Endothelial cell of umbilical vein (primary cell): Measurements from ENCODE around the gene ASB1. TPM values are rescaled to one million over a fixed set of nuclear protein-coding genes. Genes with fewer than 3 reads are reported as not detected.
"Not testable (repeated sequence)": the region's sequence is repeated elsewhere in the genome, so short reads cannot be mapped to it uniquely, and the experiment has no call there.

Source experiments
- BruUV-seq: library from RNA; stranded (reverse); fragments of 400-500 nt; replicated peaks from 2 replicates; lab custom pipeline; 2021; lab: Mats Ljungman, UMichigan
- CTCF ChIA-PET: fragments of 300-600, 350-600 bp; sonication (Branson Sonifier 250); formaldehyde crosslinking; loops from one replicate; lab custom pipeline; 2021; ENCODE audit warnings: antibody characterized with exemption, inconsistent platforms; lab: Charles Lee
- POLR2A ChIA-PET: fragments of 300-600, 350-600 bp; sonication (Branson Sonifier 250); formaldehyde crosslinking; loops from one replicate; lab custom pipeline; 2021; ENCODE audit warnings: antibody characterized with exemption, inconsistent platforms; lab: Charles Lee
- DNase-seq: peaks from one replicate; pipeline ENCODE4 v3.0.0-alpha.2; 2011; ENCODE audit warnings: low read depth, low spot score
- FAIRE-seq: peaks from 2 replicates; lab custom pipeline; 2011; peaks lifted over from hg19 to GRCh38; lab: Jason Lieb, UNC
- H2AFZ ChIP-seq: 2 replicates; pipeline ENCODE4 v1.6.0; 2012; ENCODE audit warnings: low read depth, low read length, control low read depth, inconsistent platforms
- H3K27ac ChIP-seq: 2 replicates; pipeline ENCODE4 v1.5.1; 2011; ENCODE audit warnings: low read depth, mild to moderate bottlenecking, control low read depth, low read length, moderate library complexity; ENCODE audit not compliant: insufficient read depth
- H3K27me3 ChIP-seq, 2 experiments: 2 replicates each; pipeline versions ENCODE4 v1.6.0 to v1.6.1; 2011; ENCODE audit warnings: low read length in 2 of 2, mixed read lengths in 1 of 2; ENCODE audit not compliant: control insufficient read depth in 2 of 2, insufficient read depth in 2 of 2
- H3K36me3 ChIP-seq, 2 experiments: 2 replicates in 1 of 2; 3 replicates in 1 of 2; pipeline ENCODE4 v1.5.1; 2011; ENCODE audit warnings: low read length in 2 of 2, mild to moderate bottlenecking in 1 of 2, moderate library complexity in 1 of 2; ENCODE audit not compliant: control insufficient read depth in 2 of 2, insufficient read depth in 2 of 2; ENCODE audit errors: extremely low read depth in 1 of 2
- H3K4me1 ChIP-seq: 3 replicates; pipeline ENCODE4 v1.5.1; 2011; ENCODE audit warnings: mild to moderate bottlenecking, low read length; ENCODE audit not compliant: control insufficient read depth, insufficient read depth; ENCODE audit errors: extremely low read depth
- H3K4me2 ChIP-seq: 2 replicates; pipeline ENCODE4 v1.6.1; 2011; ENCODE audit warnings: low read length, control low read depth, mixed read lengths; ENCODE audit not compliant: insufficient read depth
- H3K4me3 ChIP-seq, 3 experiments: fragments of 200-600 bp in 1 of 3; sonication (generic), shearing (Covaris generic) in 1 of 3; replicated peaks in 1 of 3; 2 replicates each; pipeline ENCODE4 v1.5.1; 2011 to 2016; ENCODE audit warnings: control low read depth in 3 of 3, low read length in 3 of 3, mild to moderate bottlenecking in 2 of 3, inconsistent platforms in 1 of 3, low read depth in 1 of 3, moderate library complexity in 1 of 3; ENCODE audit not compliant: insufficient read depth in 1 of 3
- H3K79me2 ChIP-seq: 2 replicates; pipeline ENCODE4 v1.6.0; 2012; ENCODE audit warnings: low read length, inconsistent platforms; ENCODE audit not compliant: control insufficient read depth, insufficient read depth
- H3K9ac ChIP-seq: replicated peaks from 2 replicates; pipeline ENCODE3; 2011; ENCODE audit warnings: low read length, control low read depth; ENCODE audit not compliant: insufficient read depth; ENCODE audit errors: extremely low read depth
- H3K9me1 ChIP-seq: replicated peaks from 3 replicates; pipeline ENCODE4 v1.6.0; 2011; ENCODE audit warnings: mild to moderate bottlenecking, low read length; ENCODE audit not compliant: control insufficient read depth, insufficient read depth; ENCODE audit errors: extremely low read depth
- H3K9me3 ChIP-seq: replicated peaks from 2 replicates; pipeline ENCODE4 v1.5.1; 2012; ENCODE audit warnings: low read length, inconsistent platforms; ENCODE audit not compliant: control insufficient read depth, insufficient read depth
- H4K20me1 ChIP-seq: replicated peaks from 2 replicates; pipeline ENCODE3; 2011; ENCODE audit warnings: mild to moderate bottlenecking, low read length; ENCODE audit not compliant: control insufficient read depth, insufficient read depth; ENCODE audit errors: extremely low read depth
- JUN ChIP-seq: IDR thresholded peaks from 2 replicates; pipeline ENCODE4 v1.6.1; 2011; ENCODE audit warnings: borderline replicate concordance, low read depth; ENCODE audit not compliant: insufficient read length, insufficient read depth
- MYC ChIP-seq: IDR thresholded peaks from one replicate; pipeline ENCODE4 v1.6.1; 2011; ENCODE audit warnings: mild to moderate bottlenecking, low read depth, low read length
- POLR2AphosphoS5 ChIP-seq: IDR thresholded peaks from 2 replicates; pipeline ENCODE4 v1.6.1; 2012; ENCODE audit warnings: low read depth, mild to moderate bottlenecking, control low read depth, low read length, moderate library complexity; ENCODE audit not compliant: insufficient read depth
- dilution Hi-C: fragments of 300-500 bp; cut with MboI; formaldehyde crosslinking; loops from one replicate; pipeline ENCODE4 v1.15.0; 2019; ENCODE audit warnings: low sequenced_read_pairs; ENCODE audit not compliant: extremely low pct_ligation_motif_present
- intact Hi-C: fragments of 100-400 bp; cut with micrococcal nuclease; formaldehyde crosslinking; loops from one replicate; pipeline ENCODE4 v1.10.0; 2022
- polyA plus RNA-seq, 4 experiments: library from polyadenylated mRNA; depleted of rRNA in 3 of 4; stranded (reverse) in 3 of 4; unstranded in 1 of 4; fragments of >200 nt; gene quantifications; 2 replicates each; pipeline versions ENCODE4 v1.2.1 to v1.2.3, GENCODE V29; 2011 to 2012; ENCODE audit warnings: missing spikeins in 1 of 4
- total RNA-seq: library from RNA; stranded (reverse); gene quantifications from 2 replicates; pipeline ENCODE4 v1.2.3, GENCODE V29; 2021

The ASB1 gene
- total and polyA plus RNA-seq, 2 donors (not counting 3 experiments of a cell fraction or from before 2014, with no cell fraction given): 12.3 to 16.2 TPM

DNA sequence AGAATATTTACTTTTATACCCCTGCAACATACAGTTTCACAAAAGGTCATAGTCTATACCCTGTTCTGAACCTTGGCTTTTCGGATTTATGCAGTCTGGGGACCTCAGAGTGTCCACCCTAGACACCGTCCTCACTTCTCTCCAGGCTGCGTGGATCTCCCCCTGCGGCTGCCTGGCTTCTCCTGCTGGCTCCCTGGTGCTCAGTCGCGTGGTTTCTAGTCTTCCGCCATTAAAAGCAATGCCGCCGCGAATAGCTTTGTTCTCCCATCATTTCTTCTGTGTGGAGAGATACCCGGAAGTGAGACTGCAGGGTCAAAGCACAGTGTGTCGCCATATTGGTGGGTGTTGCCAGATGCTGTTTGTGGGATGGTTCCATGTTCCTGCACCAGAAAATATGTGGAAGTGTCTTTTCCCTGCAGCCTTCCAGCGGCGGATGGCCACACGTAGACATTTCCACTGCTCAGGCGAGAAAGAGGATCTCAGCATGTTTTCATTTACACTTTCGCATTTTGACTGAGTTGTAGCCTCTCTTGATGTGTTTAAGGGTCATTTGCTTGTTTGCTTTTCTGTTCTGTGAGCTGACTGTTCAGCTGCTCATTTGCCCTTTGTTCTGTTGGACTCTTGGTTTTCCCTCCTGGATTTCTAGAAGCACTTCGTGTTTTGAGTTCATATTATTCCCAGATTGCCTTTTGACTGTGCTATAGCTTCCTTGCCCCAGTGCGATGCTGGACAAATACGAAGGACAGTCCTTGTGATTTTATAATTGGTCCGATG lies 22.9 kb upstream of the ASB1 start:
- no peak overlapping the region for H3K4me3 ChIP-seq
- no peaks in the 10 kb centered on the region for H4K20me1 ChIP-seq
- H2AFZ ChIP-seq: no peak overlapping the region
- no peaks in the 10 kb centered on the region for H3K4me1 ChIP-seq
- H3K36me3 ChIP-seq: peaks cover 0 to 2% of the 10 kb centered on the region in 2 experiments
- intact Hi-C loops (no loop called here), dilution Hi-C loops (no loop called here)
- no peaks in the 10 kb centered on the region for H3K27me3 ChIP-seq
- H3K9me1 ChIP-seq: no peaks in the 10 kb centered on the region
- FAIRE-seq (no peak), DNase-seq (no peak)
- H3K9ac ChIP-seq: no peak overlapping the region
- BruUV-seq: no TSS peak
- POLR2A ChIA-PET: no interaction called here
- TF ChIP-seq MYC: no peak
- H3K9me3 ChIP-seq: no peaks in the 10 kb centered on the region
- CTCF ChIA-PET: no interaction called here
- no peak overlapping the region for H3K27ac ChIP-seq
- no peak overlapping the region for H3K4me2 ChIP-seq
- H3K79me2 ChIP-seq: no peaks in the 10 kb centered on the region

DNA sequence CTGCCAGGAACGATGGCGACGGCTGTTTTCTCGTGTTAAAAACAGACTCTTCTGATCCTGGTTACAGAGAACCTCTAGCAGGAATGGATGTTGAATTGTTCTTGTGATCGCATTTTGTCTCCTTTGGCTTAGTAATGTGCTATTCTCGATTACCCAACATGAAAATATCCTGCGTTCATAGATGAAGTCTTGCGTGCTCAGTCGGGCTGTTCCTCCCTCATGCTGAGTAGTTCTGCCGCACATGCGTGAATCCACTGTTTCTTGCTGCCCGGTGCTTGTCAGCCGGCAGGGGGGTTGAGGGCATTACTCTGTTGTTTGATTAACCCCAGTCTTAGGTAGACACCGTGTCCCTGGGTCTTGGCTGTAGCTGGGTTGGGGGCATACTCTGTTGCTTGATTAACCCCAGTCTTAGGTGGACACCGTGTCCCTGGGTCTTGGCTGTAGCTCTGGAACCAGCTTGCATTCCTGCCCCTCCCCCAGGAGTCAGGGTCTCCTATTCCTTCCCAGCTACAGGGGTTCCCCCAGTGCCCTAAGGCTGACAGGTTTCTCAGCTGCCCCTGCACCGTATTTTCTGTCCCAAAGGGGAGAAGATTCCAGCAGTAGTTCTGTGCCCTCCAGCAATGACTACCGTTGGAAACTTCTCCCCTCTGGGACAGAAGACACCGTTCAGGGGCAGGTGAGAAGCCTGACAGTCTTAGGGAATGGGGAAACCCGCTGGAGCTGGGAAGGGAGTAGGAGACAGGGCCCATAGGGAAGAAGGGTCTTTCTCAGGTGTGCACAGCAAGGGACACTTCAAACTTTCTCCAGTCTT lies 22.1 kb upstream of the ASB1 start:
- CTCF ChIA-PET: no interaction called here
- intact Hi-C loops: loop anchor here (5.0 kb wide), 1 partner anchor 1537 kb away; no protein-coding TSS in a partner anchor
- no peak for FAIRE-seq

GRCh38 chr2:238405217-238405555 lies 21.5 kb upstream of the ASB1 start:
- H3K36me3 ChIP-seq, H3K79me2 ChIP-seq, H2AFZ ChIP-seq, H3K27ac ChIP-seq, H3K4me2 ChIP-seq, H3K9me3 ChIP-seq, POLR2A ChIA-PET, H3K9ac ChIP-seq, H3K9me1 ChIP-seq, H3K27me3 ChIP-seq, DNase-seq, H3K4me1 ChIP-seq, H3K4me3 ChIP-seq, CTCF ChIA-PET, BruUV-seq, dilution Hi-C loops, FAIRE-seq, H4K20me1 ChIP-seq: not testable (repeated sequence)
- intact Hi-C loops: loop anchor here (5.0 kb wide), 1 partner anchor 1538 kb away; no protein-coding TSS in a partner anchor

More for the DNA sequence above, 22.1 kb upstream of the ASB1 start:
- H3K9me3 ChIP-seq: no peaks in the 10 kb centered on the region
- no peaks in the 10 kb centered on the region for H3K4me1 ChIP-seq
- no peak overlapping the region for H3K4me2 ChIP-seq
- POLR2A ChIA-PET: no interaction called here
- H3K27me3 ChIP-seq: no peaks in the 10 kb centered on the region
- TF ChIP-seq JUN (no peak), POLR2AphosphoS5 (no peak)
- no peaks in the 10 kb centered on the region for H3K9me1 ChIP-seq
- H2AFZ ChIP-seq: no peak overlapping the region
- H3K27ac ChIP-seq: no peak overlapping the region
- no TSS peak for BruUV-seq
- no peak overlapping the region for H3K9ac ChIP-seq
- H3K36me3 ChIP-seq: peaks cover 0 to 2% of the 10 kb centered on the region in 2 experiments
- H3K79me2 ChIP-seq: no peaks in the 10 kb centered on the region
- no peak overlapping the region for H3K4me3 ChIP-seq
- H4K20me1 ChIP-seq: no peaks in the 10 kb centered on the region
- DNase-seq: no peak
- dilution Hi-C loops: no loop called here
